Measurements from ENCODE around the gene CREBBP.

Gene CREBBP

GRCh38 chr16:3761375-3762106, 119.0 kb downstream of the CREBBP start:
- no peak for DNase-seq

GRCh38 chr16:3760518-3760917, 120.0 kb downstream of the CREBBP start:
- DNase-seq = no peak

- DNase-seq = no peak
Observed at GRCh38 chr16:3759736-3760135, 120.8 kb downstream of the CREBBP start.

- no peak for DNase-seq
Observed at GRCh38 chr16:3756113-3756512, 124.4 kb downstream of the CREBBP start.

GRCh38 chr16:3755249-3755648, 125.3 kb downstream of the CREBBP start:
- no peak for DNase-seq

GRCh38 chr16:3754772-3755171, 125.7 kb downstream of the CREBBP start:
- DNase-seq = no peak

GRCh38 chr16:3754081-3754703, 126.3 kb downstream of the CREBBP start:
- DNase-seq = no peak

GRCh38 chr16:3752984-3753383, 127.5 kb downstream of the CREBBP start:
- DNase-seq = no peak

- no peak for DNase-seq
Observed at GRCh38 chr16:3751878-3752277, 128.6 kb downstream of the CREBBP start.

GRCh38 chr16:3748307-3748706, 132.2 kb downstream of the CREBBP start:
- no peak for DNase-seq

- DNase-seq = no peak
Observed at GRCh38 chr16:3745751-3746355, 134.7 kb downstream of the CREBBP start.

- DNase-seq = no peak
Observed at GRCh38 chr16:3744018-3744417, 136.5 kb downstream of the CREBBP start.

- DNase-seq = no peak
Observed at GRCh38 chr16:3740934-3741333, 139.6 kb downstream of the CREBBP start.

GRCh38 chr16:3740186-3740585, 140.3 kb downstream of the CREBBP start:
- DNase-seq = no peak

- no peak for DNase-seq
Observed at GRCh38 chr16:3739636-3740035, 140.9 kb downstream of the CREBBP start.

GRCh38 chr16:3738541-3738940, 142.0 kb downstream of the CREBBP start:
- DNase-seq = no peak

- DNase-seq = no peak
Observed at GRCh38 chr16:3738128-3738527, 142.4 kb downstream of the CREBBP start.

- no peak for DNase-seq
Observed at GRCh38 chr16:3737181-3737580, 143.3 kb downstream of the CREBBP start.

- DNase-seq = no peak
Observed at GRCh38 chr16:3736116-3736515, 144.4 kb downstream of the CREBBP start.

GRCh38 chr16:3735541-3735940, 145.0 kb downstream of the CREBBP start:
- DNase-seq = no peak

- no peak for DNase-seq
Observed at GRCh38 chr16:3734758-3735221, 145.7 kb downstream of the CREBBP start.

GRCh38 chr16:3734084-3734757, 146.3 kb downstream of the CREBBP start:
- DNase-seq = no peak

GRCh38 chr16:3732171-3732570, 148.3 kb downstream of the CREBBP start:
- DNase-seq = no peak
